Measurements from ENCODE around the gene PARP2. TPM values are rescaled to one million over a fixed set of nuclear protein-coding genes. Genes with fewer than 3 reads are reported as not detected.
A peak's percentile ranks its signal among the peaks of the same experiment; 100 is the strongest.

The PARP2 gene
- total and polyA plus RNA-seq, 2 experiments from 2014 or later, result 10.1 to 26.0 TPM

GRCh38 chr14:20305265-20306078 lies 38.0 kb upstream of the PARP2 start, which contains the start of gene TTC5:
TTC5 (minus strand) TSS chr14:20305951; CDS start chr14:20305937, 14 bp downstream.
- Histone ChIP-seq H3K79me2 (ENCODE audit: insufficient read depth) (peaks cover 27% of the 10 kb centered on the region), H4K20me1 (ENCODE audit: insufficient read depth) (no peaks in the 10 kb centered on the region), H3K36me3 (ENCODE audit: low read depth) (0 out of 2 replicates have a peak, but pooled peaks cover 3% of the 10 kb centered on the region), H3K4me2 (ENCODE audit: unreplicated experiment) (peak within 1 kb of the TSS; percentile 93), H3F3A (ENCODE audit: insufficient read depth) (peaks cover 10% of the 10 kb centered on the region; the same call in 1 of the 2 replicates), H3K27me3 (replicated peaks; ENCODE audit: insufficient read depth) (no peaks in the 10 kb centered on the region), H3K4me3 (peak within 1 kb of the TSS; percentile 96), H3K9ac (peak within 1 kb of the TSS; percentile 86), H3K4me1 (ENCODE audit: insufficient read depth) (peaks cover 16% of the 10 kb centered on the region), H3K9me2 (ENCODE audit: insufficient read depth) (no peaks in the 10 kb centered on the region), H3K27ac (peak within 1 kb of the TSS; percentile 49), H3K9me3 (ENCODE audit: low read depth) (no peaks in the 10 kb centered on the region), H2AFZ (peak within 1 kb of the TSS; percentile 98)
- TF ChIP-seq EZH2phosphoT487 (IDR thresholded peaks at IDR 0.05; ENCODE audit: insufficient read depth, low read depth), result no peak
- TF ChIP-seq EZH2 (IDR thresholded peaks at IDR 0.05; ENCODE audit: insufficient read depth, poor library complexity, severe bottlenecking), result no peak
- in situ Hi-C loops (cut with MboI), result no loop called here
- peak; percentile 82 for DNase-seq
- 0 to 1% methylated on average over 27 of the region's 27 CpGs for WGBS, 2 experiments (ENCODE audit: low coverage in 1 of 2, low lambda C conversion rate in 2 of 2, missing lambda C conversion rate in 2 of 2)

DNA sequence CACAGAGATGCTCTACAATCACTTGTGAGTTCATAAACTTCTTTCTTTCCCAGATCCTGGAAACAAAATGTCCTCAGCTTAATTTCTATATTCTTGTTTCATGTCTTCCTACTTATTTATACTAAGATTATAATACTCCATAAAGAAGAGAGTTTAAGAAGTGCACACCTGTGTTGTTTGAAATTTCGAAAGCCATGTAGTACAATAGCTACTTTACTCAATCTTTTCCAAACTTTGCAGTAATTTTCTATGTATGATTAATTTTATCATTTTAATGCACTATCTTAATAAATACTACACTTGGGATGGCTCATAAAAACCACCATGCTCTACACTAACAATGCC lies 37.4 kb upstream of the PARP2 start:
- DNase-seq, result no peak
- H2AFZ ChIP-seq, result no peak overlapping the region
- H4K20me1 ChIP-seq (ENCODE audit: insufficient read depth), result no peaks in the 10 kb centered on the region
- in situ Hi-C loops (cut with MboI), result no loop called here
- H3K4me1 ChIP-seq (ENCODE audit: insufficient read depth), result peaks cover 16% of the 10 kb centered on the region
- no peaks in the 10 kb centered on the region for H3K27me3 ChIP-seq (replicated peaks; ENCODE audit: insufficient read depth)
- no peak overlapping the region for H3K9ac ChIP-seq
- no peak for TF ChIP-seq EZH2 (IDR thresholded peaks at IDR 0.05; ENCODE audit: insufficient read depth, poor library complexity, severe bottlenecking)
- TF ChIP-seq EZH2phosphoT487 (IDR thresholded peaks at IDR 0.05; ENCODE audit: insufficient read depth, low read depth), result no peak
- H3K4me3 ChIP-seq, result peak overlapping the region; percentile 96; the same call in 1 of the 2 replicates
- 95 to 100% methylated on average over 1 of the region's 1 CpG for WGBS, 2 experiments (ENCODE audit: low coverage in 1 of 2, low lambda C conversion rate in 2 of 2, missing lambda C conversion rate in 2 of 2)
- H3K27ac ChIP-seq, result no peak overlapping the region
- H3K9me2 ChIP-seq (ENCODE audit: insufficient read depth), result no peaks in the 10 kb centered on the region
- H3K36me3 ChIP-seq (ENCODE audit: low read depth), result 0 out of 2 replicates have a peak, but pooled peaks cover 2% of the 10 kb centered on the region
- H3K79me2 ChIP-seq (ENCODE audit: insufficient read depth), result peaks cover 27% of the 10 kb centered on the region
- no peak overlapping the region for H3K4me2 ChIP-seq (ENCODE audit: unreplicated experiment)
- H3F3A ChIP-seq (ENCODE audit: insufficient read depth), result peaks cover 10% of the 10 kb centered on the region; the same call in 1 of the 2 replicates
- H3K9me3 ChIP-seq (ENCODE audit: low read depth), result no peaks in the 10 kb centered on the region

DNA sequence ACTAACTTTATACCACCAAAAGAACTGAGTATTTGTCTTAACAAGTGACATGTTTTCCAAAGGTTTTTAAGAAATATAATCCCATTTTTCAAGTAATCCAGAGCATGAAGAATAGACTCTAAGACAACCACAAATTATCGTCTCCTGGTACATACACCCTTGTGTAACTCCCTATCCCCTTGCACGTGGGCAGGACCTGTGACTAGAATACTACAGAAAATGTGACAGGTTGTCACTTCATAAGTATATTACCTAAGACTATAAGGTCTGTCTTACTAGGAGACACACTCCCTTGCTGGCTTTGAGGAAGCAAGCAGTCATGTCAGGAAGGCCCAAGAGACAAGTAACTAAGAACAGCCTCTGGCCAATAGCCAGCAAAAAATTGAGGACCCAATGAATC lies 29.4 kb upstream of the PARP2 start:
- 93 to 97% methylated on average over 2 of the region's 2 CpGs for WGBS, 2 experiments (ENCODE audit: low coverage in 1 of 2, low lambda C conversion rate in 2 of 2, missing lambda C conversion rate in 2 of 2)
- Histone ChIP-seq H3K4me1 (ENCODE audit: insufficient read depth) (no peaks in the 10 kb centered on the region), H3K9me3 (ENCODE audit: low read depth) (no peaks in the 10 kb centered on the region), H3K4me2 (ENCODE audit: unreplicated experiment) (no peak overlapping the region), H3F3A (ENCODE audit: insufficient read depth) (peaks cover 10% of the 10 kb centered on the region; the same call in 1 of the 2 replicates), H2AFZ (no peak overlapping the region), H3K4me3 (no peak overlapping the region), H3K27me3 (replicated peaks; ENCODE audit: insufficient read depth) (no peaks in the 10 kb centered on the region), H3K9ac (no peak overlapping the region), H3K36me3 (ENCODE audit: low read depth) (peaks cover 36% of the 10 kb centered on the region), H3K9me2 (ENCODE audit: insufficient read depth) (no peaks in the 10 kb centered on the region), H3K79me2 (ENCODE audit: insufficient read depth) (no peaks in the 10 kb centered on the region), H4K20me1 (ENCODE audit: insufficient read depth) (no peaks in the 10 kb centered on the region), H3K27ac (no peak overlapping the region)
- in situ Hi-C loops (cut with MboI), result no loop called here
- TF ChIP-seq EZH2phosphoT487 (IDR thresholded peaks at IDR 0.05; ENCODE audit: insufficient read depth, low read depth), result no peak
- TF ChIP-seq EZH2 (IDR thresholded peaks at IDR 0.05; ENCODE audit: insufficient read depth, poor library complexity, severe bottlenecking), result no peak
- no peak for DNase-seq

DNA sequence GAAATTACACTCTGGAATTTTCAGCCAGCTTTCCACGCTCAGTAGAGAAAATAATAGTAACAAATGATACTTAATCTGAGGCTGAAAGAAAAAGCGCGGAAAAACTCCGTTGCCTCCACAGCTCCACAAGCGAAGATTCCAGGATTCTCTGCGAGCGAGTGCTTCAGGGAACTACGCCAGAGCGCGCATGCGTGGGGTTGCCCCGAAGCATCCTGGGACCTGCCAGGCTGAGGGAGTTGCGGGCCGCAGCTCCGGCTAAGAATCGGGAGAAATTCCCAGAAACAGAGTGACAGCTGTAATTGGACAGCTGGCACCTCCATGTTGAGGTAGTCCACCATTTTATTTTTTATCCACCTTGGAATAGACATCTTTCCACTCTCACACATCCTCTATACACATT lies 25.7 kb upstream of the PARP2 start:
- no peak overlapping the region for H3K4me3 ChIP-seq
- peaks cover 10% of the 10 kb centered on the region; the same call in 1 of the 2 replicates for H3F3A ChIP-seq (ENCODE audit: insufficient read depth)
- peaks cover 17% of the 10 kb centered on the region for H3K79me2 ChIP-seq (ENCODE audit: insufficient read depth)
- DNase-seq, result no peak
- no peak overlapping the region for H3K9ac ChIP-seq
- no peaks in the 10 kb centered on the region for H3K4me1 ChIP-seq (ENCODE audit: insufficient read depth)
- no peak overlapping the region for H3K4me2 ChIP-seq (ENCODE audit: unreplicated experiment)
- H2AFZ ChIP-seq, result no peak overlapping the region
- 95 to 98% methylated on average over 16 of the region's 16 CpGs for WGBS, 2 experiments (ENCODE audit: low coverage in 1 of 2, low lambda C conversion rate in 2 of 2, missing lambda C conversion rate in 2 of 2)
- H3K9me3 ChIP-seq (ENCODE audit: low read depth), result no peaks in the 10 kb centered on the region
- H3K27ac ChIP-seq, result no peak overlapping the region
- H3K27me3 ChIP-seq (replicated peaks; ENCODE audit: insufficient read depth), result no peaks in the 10 kb centered on the region
- no peak for TF ChIP-seq EZH2 (IDR thresholded peaks at IDR 0.05; ENCODE audit: insufficient read depth, poor library complexity, severe bottlenecking)
- no peak for TF ChIP-seq EZH2phosphoT487 (IDR thresholded peaks at IDR 0.05; ENCODE audit: insufficient read depth, low read depth)
- H4K20me1 ChIP-seq (ENCODE audit: insufficient read depth), result no peaks in the 10 kb centered on the region
- in situ Hi-C loops (cut with MboI), result no loop called here
- peaks cover 46% of the 10 kb centered on the region for H3K36me3 ChIP-seq (ENCODE audit: low read depth)
- no peaks in the 10 kb centered on the region for H3K9me2 ChIP-seq (ENCODE audit: insufficient read depth)

Measured in GM23248 (cell line).